ENCODE results near the gene TMEM154.

DNA sequence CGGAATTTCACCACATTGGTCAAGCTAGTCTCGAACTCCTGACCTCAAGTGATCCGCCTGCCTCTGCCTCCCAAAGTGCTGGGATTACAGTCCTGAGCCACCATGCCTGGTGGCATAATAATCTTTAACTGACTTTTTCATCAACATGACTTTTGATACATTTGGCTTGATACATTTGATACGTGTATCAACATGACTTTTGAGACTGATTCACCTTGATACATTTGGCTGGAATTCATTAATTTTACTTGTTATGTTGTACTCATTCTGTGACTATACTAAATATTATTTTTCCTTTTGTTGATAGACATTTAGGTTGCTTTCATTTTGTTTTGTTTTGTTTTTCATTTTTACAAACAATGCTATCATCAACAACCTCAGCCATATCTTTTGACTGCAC lies 6.3 kb downstream of the TMEM154 start:
- no peak for TF ChIP-seq POLR2A (IDR thresholded peaks at IDR 0.05)
- TF ChIP-seq, protein P1, sequence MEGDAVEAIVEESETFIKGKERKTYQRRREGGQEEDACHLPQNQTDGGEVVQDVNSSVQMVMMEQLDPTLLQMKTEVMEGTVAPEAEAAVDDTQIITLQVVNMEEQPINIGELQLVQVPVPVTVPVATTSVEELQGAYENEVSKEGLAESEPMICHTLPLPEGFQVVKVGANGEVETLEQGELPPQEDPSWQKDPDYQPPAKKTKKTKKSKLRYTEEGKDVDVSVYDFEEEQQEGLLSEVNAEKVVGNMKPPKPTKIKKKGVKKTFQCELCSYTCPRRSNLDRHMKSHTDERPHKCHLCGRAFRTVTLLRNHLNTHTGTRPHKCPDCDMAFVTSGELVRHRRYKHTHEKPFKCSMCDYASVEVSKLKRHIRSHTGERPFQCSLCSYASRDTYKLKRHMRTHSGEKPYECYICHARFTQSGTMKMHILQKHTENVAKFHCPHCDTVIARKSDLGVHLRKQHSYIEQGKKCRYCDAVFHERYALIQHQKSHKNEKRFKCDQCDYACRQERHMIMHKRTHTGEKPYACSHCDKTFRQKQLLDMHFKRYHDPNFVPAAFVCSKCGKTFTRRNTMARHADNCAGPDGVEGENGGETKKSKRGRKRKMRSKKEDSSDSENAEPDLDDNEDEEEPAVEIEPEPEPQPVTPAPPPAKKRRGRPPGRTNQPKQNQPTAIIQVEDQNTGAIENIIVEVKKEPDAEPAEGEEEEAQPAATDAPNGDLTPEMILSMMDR (IDR thresholded peaks at IDR 0.05): no peak
- no peak for TF ChIP-seq POLR2AphosphoS5 (IDR thresholded peaks at IDR 0.05)
- TF ChIP-seq EP300 (IDR thresholded peaks at IDR 0.05): no peak

Measured in sigmoid colon (tissue), 4 donors.